Measurements from ENCODE around the gene DCST2.
A peak's percentile ranks its signal among the peaks of the same experiment; 100 is the strongest.
"Not testable (repeated sequence)": the region's sequence is repeated elsewhere in the genome, so short reads cannot be mapped to it uniquely, and the experiment has no call there.

DCST2 gene

DNA sequence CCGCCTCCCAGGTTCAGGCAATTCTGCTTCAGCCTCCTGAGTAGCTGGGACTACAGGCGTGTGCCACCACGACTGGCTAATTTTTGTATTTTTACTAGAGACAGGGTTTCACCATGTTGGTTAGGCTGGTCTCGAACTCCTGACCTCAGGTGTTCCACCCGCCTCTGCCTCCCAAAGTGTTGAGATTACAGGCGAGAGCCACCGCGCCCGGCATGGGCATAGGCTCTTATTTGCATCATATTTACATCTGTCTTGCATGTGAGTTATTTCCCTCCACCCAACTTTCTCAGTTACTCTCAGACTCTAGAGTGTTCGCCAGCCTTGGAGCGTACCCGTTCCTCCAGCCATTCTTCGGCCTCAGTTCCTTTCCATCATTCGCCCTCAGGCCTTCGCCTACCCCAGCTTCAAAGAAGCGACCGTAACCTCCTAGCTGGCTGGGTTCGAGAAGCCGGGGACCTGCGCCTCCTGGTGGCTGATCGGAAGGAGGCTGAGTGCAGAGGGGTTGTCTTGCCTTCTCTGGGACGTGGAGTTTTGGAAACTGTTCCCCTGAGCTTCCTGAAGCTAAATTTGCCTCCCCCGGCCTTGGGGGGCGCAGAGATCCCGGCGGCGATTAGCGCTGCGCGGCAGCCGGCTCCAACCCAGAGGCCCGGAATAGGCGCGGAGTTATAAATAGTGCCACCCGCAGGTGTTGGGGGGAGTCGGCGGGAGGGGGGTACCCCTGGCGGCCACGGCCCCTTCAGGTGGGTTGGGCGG lies 34.6 kb downstream of the DCST2 start:
- peak; percentile 90 for DNase-seq (ENCODE audit: low read depth)

DNA sequence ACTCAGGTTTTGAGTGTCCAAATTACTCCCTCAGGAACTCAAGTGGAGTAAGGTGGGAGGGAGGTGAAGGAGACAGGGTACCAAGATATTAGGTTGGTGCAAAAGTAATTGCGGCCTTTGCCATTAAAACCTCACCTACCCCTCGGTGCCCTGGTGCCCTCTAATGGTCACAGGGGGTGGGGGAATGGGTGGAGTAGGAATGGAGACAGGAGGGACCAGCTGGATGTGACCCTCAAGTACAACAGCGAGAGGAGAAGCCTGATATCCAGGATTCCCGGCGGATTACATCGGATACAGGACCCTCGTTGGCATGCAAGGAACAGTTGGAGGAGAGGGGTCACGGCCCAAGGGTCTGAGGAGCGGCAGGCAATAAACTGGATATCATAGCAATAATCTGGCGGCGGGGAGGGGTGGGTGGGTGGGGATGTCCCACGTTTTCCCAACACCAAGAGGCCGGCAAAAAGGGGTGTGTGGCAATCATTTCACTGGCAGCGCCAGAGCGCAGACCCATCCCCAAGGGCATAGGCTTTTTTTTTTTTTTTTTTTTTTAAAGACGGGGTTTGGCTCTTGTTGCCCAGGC lies 35.3 kb downstream of the DCST2 start:
- no peak for DNase-seq (ENCODE audit: low read depth)

DNA sequence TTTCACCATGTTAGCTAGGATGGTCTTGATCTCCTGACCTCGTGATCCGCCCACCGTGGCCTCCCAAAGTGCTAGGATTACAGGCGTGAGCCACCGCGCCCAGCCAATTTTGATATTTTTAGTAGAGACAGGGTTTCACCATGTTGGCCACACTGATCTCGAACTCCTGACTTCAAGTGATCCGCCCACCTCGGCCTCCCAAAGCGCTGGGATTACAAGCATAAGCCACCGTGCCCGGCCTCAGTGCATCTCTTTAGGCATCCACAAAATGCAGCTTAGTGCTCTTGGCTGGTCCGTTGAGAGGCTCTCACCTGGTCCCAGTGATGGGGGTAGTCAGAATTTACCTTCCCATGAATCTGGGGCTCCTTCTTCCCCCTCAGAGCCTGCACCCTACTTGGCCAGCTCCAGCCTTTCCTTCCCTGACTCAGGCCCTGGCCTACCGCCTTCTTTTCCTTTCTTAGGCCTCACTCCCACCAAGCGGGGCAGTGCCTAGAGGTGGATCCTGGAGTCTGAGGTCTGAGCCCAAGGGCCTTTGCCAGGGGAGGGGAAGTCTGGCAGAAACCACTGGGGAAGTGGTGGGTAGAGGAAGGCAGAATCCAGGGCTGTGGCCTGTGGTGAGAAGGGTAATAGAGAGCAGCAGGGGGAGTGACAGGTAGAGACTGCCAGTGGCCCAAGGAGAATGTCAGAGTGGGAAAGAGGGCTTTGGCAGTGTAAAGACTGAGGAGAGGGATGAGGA lies 36.4 kb downstream of the DCST2 start:
- DNase-seq (ENCODE audit: low read depth), result no peak

DNA sequence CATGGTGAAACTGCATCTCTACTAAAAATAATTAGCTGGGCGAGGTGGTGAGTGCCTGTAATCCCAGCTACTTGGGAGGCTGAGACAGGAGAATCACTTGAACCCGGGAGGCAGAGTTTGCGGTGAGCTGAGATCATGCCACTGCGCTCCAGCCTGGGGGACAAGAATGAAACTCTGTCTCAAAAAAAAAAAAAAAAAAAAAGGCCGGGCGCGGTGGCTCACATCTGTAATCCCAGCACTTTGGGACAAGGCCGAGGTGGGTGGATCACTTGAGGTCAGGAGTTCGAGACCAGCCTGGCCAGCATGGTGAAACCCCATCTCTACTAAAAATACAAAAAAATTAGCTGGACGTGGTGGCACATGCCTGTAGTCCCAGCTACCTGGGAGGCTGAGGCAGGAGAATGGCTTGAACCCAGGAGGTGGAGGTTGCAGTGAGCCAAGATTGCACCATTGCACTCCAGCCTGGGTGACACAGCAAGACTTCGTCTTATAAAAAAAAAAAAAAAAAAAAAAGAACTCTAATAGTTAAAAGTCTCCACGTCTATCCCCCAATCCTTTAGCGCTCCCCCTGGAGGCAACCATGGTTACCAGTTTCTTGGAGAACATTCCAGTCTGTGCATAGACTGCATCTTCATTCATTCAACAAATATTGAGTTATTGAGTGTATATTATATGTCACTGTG lies 38.1 kb downstream of the DCST2 start:
- DNase-seq (ENCODE audit: low read depth), result not testable (repeated sequence)

DNA sequence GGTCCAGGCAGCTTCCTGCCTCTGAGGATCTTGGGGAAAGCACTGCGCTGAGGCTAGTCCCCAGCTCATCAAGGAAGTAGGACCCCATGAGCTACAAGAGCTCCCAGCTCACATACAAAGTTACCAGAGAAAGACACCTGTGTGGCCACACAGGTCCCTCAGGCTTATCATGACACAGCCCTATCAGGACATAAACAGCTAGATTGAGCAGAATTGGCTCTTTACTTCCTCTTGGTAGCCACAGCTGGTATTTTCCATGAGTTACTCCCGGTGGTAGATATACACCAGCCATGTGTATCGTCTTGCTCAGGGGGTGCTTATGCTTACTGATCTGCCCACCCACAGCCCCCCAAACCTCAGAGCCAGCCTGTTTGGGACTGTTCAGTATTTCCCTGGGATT lies 39.0 kb downstream of the DCST2 start:
- DNase-seq (ENCODE audit: low read depth), result no peak

DNA sequence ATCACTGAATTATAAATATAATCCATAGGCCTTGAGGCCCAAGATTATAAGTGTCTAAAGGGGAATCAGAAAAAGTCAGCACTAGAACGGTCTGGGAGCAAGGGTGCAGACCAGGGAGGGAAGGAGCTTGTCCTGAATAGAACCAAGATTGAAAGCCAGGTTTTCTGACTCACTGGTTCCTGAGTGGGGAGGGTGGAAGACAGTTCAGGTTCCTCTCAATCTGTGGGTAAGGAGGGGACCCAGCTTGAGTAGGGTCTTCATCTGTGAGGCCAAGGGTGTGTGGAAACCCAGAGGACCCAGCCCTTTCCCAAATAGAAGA lies 39.4 kb downstream of the DCST2 start:
- DNase-seq (ENCODE audit: low read depth), result no peak

DNA sequence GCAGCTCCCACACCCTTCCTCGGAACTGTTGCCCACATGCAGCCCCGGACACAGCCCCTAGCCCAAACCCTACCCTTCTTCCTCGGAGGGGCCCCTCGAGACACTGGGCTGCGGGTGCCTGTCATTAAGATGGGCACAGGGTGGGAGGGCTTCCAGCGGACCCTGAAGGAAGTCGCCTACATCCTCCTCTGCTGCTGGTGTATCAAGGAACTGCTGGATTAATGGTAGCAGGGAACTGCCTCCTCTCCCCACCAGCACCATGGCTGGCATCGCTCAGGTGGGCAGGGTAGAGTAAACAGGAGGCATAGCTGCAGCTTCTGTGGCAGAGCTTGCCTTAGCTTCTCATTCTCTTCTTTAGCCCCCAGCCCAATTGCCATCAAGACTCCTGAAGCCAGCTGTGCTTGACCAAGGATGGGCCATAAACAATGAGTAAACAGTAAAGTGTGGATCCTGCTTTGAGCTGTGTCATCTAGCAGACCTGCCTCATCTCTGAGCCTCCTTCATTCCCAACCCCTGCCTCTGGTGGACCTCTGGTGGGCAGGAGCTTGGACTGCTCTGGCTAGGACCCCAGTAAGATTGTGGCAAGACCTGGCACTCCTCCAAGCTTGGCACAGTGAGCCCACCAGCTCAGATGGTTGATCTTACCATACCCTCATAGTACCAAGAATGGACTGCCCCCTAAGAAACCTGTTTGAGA lies 39.9 kb downstream of the DCST2 start, which contains the start of gene LENEP:
Gene LENEP, plus strand, starts transcription at position 15 of the 697 bp plus-strand sequence. Its CDS starts 22 bp downstream, at position 37.
- no peak for DNase-seq (ENCODE audit: low read depth)

DNA sequence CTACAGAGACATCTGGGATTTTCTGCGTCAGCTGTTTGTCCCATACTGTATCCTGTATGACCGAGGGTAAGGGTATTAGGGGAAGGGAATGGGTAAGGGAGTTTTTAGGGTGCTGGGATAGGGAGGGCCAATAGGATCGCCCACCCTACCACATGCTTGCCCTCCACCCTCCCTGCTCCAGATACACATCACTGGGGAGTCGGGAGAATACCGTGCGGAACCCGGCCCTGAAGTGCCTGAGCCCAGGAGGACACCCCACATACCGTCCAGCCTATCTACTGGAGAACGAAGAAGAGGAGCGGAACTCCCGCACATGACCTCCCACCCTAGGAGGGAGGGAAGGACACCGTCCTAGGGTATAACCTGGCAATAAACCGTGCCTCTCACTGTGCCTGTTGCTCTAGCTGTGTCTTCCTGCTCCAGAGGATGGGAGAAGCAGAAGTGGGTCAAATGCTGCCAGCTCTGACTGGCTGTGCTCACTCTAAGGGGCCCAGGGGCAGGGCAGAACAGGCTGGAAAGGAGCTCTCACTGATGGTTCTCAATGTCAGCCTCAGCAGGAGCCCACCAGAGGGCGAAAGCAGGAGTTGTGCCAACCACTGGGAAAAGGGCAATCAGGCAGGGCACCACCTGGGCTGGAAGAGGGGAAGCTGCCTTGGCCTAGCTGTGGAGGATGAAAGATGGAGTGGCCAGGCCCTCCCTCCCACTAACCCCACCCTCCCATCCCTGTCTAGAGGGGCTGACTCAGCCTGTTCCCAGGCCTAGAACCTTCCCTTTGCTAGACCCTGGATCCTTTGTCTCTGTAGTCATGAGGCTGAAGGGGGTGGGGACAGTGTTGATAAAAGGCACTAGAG lies 40.6 kb downstream of the DCST2 start:
- no peak for DNase-seq (ENCODE audit: low read depth)

DNA sequence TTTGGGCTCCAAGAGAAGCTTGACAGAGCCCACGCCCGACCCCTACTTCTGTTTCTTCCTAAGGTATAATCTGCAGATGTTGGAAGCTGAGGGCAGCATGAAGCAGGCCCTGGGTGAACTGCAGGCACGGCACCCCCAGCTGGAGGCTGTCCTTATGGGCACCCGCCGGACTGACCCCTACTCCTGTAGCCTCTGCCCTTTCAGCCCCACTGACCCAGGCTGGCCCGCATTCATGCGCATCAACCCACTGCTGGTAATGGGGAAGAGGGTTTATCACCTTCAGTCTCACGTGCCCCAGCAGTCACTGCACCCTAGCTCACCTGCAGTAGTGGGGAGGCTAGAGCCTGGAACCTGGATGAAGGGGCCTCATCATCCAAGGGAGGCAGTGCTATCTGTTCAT lies 43.3 kb downstream of the DCST2 start:
- no peak for DNase-seq (ENCODE audit: low read depth)

DNA sequence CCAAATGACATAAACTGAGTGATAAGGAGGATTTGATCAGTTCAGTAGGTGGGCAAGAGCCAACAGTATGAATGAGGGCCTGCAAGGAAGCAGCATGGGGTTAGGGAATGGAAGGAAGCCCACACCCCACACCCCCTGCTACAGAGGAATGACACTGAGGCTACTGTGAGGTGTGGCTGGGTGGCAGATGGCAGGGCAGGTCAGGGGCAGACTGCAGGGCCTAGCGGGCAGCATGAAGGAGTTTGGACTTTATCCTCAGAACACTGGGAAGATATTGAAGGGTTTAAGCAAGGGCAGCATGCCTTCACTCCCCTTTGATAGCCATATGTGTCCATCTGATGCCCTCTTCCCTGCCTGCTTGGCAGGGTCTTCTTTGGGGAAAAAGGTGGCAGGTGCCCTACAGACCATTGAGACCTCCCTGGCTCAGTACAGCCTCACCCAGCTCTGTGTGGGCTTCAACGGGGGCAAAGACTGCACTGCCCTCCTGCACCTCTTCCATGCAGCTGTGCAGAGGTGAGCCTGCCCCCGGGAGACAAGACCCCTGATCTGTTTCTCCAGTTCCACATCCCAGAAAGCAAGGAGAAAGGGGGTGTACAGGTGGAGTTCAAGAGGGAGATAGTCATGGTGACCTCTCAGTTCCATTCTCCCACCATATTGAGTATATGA lies 44.3 kb downstream of the DCST2 start:
- no peak for DNase-seq (ENCODE audit: low read depth)

DNA sequence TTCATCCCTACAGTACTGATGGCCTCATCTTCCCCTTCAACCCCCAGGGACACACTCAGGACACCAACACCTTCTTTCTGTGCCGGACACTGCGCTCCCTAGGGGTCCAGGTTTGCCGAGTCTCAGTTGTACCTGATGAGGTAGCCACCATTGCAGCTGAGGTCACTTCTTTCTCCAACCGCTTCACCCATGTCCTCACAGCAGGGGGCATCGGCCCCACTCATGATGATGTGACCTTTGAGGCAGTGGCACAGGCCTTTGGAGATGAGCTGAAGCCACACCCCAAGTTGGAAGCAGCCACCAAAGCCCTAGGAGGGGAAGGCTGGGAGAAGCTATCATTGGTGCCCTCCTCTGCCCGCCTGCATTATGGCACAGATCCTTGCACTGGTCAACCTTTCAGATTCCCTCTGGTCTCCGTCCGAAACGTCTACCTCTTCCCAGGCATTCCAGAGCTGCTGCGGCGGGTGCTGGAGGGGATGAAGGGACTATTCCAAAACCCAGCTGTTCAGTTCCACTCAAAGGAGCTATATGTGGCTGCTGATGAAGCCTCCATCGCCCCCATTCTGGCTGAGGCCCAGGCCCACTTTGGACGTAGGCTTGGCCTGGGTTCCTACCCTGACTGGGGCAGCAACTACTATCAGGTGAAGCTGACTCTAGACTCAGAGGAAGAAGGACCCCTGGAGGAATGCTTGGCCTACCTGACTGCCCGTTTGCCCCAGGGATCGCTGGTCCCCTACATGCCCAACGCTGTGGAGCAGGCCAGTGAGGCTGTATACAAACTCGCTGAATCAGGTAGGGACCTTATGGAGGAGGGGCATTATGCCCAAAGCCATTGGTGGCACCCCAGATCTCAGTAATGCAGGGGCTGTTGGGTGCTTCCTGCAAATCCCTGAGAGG lies 45.3 kb downstream of the DCST2 start:
- DNase-seq (ENCODE audit: low read depth), result no peak

DNA sequence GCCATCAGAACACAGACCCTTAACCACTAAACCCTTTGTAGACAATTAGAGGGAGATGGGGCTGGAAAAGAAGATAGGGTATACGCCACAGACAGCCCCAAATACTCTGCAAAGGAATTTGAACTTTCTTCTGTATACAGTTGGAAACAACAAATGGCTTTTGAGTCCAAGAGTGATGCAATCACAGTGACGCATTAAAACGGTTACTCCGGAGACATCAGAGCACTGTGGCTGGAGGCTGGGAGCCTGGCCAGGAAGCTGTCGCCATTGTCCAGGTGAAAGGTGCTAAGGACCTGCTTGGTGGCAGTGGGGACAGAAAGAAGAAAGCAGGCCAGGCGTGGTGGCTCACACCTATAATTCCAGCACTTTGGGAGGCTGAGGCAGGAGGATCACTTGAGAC lies 46.3 kb downstream of the DCST2 start:
- DNase-seq (ENCODE audit: low read depth), result no peak

DNA sequence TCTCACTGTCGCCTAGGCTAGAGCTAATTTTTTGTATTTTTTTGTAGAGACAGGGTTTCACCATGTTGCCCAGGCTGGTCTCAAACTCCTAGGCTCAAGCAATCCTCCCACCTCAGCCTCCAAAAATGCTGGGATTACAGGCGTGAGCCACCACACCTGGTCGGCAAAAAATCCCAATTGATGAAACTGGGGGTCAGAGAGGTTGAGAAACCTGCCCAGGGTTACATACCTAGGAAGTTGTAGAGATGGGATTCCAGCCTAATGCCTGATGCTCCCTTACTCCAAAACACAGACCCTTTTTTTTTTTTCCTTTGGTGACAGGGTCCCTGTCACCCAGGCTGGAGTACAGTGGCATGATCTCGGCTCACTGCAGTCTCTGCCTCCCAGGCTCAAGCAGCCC lies 46.8 kb downstream of the DCST2 start:
- not testable (repeated sequence) for DNase-seq (ENCODE audit: low read depth)

DNA sequence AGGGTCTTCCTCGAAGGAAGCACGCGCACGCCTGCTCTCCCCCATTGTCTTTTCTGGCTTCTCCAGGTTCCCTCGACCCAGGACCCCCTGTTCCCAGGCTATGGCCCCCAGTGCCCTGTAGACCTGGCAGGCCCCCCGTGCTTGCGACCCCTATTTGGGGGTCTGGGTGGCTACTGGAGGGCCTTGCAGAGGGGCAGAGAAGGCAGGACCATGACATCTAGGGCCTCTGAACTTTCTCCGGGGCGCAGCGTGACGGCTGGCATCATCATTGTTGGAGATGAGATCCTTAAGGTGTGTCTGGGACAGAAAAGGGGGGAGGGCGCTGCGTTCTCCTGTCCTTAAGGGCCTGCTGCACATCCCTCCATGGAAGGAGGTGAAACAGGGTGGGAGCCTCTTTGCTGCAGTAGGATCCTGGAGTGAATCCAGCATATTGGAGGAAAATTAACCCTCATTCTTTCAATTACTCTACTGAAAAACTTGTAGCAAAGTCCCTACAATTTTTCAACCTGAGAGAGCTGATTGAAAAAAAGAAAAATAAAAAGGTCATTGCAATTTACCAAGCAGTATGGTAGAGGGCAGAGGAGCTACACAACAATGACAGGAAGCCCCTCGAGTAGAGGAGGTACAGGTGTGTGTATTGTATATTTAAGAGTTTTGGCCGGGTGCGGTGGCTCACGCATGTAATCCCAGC lies 49.7 kb downstream of the DCST2 start:
- DNase-seq (ENCODE audit: low read depth), result no peak

DNA sequence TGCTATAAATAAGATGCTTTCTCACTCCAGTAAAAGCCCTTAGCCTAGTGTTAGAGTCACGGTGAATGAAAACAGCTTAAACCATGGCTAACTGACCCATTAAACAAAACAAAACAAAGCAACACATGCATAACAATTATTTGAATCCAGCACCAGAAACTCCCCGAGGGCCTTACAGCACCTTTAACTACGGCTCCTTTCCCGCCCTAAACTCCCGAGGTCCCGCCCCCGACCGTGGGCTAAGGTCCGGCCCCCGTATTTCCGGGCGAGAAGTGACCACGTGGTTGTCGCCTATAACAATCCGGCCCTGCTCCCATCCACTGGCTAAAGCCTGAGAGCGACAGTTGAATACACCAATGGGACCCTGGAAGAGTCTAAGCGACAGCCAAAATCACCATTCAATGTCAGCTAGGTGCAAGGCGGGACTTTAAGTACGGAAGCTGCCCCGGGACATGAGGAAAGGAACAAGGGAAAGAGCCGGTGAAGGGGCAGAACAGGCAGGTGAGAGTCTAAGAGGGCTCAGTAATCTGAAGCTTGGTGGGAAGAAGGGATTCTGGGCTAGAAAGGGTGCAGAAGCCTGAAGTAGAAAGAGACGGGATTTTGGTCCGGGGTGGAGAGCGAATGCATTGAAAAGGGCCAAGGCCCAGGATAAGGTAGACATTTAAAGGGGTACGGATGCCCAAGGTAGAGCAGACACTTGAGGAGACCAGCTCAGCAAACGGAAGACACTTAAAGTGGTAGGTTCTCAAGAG lies 50.5 kb downstream of the DCST2 start, which contains the start of gene FLAD1:
Gene FLAD1, plus strand, starts transcription at position 448 of the 752 bp plus-strand sequence. CDS start 351 bp downstream, outside the sequence.
- peak; percentile 99 for DNase-seq (ENCODE audit: low read depth)

DNA sequence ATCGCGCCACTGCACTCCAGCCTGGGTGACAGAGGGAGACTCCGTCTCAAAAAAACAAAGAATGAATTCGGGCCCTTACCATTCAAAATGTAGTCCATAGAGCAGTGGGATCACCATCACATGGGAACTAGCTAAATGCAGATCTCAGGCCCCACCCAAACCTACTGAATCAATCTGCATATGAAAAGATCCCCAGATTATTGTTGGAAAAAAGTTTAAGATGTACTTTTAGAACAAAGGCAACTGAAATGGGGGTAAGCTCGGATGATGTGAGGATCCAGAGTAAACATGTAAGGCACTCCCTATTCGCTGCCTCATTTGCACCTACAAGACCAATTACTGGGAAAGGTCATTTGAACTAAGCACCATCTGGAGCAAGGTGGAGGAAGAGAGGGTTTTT lies 51.2 kb downstream of the DCST2 start:
- DNase-seq (ENCODE audit: low read depth), result no peak

DNA sequence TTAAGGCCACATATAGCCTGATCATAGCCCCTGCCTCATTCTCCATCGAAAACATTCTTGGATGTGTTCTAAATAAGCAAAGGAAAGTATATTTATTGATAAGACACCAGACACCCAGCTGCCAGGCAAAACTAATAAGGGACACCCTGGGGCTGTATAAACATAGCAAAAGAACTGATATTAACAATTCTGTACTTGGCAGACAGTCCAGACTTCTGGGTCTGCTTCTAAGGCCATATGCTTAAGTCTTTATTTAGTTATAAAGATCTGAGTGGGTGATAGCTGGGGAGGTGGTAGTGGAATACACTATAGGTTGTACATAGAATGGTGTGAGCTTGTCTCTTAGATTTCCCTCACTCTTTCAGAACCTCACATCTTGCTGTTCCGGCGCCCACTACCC lies 55.2 kb downstream of the DCST2 start:
- DNase-seq (ENCODE audit: low read depth), result no peak

DNA sequence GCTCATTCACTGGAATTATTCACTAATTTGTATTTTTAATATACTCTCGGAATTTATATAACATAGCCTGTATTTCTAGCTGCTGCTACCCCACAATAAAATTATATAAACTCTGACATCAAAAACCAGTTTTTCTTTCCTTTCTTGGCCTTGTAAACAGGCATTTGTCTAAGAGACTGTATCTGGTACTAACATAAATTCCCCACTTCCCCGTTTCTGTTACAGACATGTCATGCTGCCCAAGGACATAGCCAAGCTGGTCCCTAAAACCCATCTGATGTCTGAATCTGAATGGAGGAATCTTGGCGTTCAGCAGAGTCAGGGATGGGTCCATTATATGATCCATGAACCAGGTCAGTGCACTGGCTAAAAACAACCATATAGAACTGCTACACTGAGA lies 55.8 kb downstream of the DCST2 start:
- DNase-seq (ENCODE audit: low read depth), result not testable (repeated sequence)

All from CMK (cell line).